ENCODE results near the gene GPRC5A. TPM values are rescaled to one million over a fixed set of nuclear protein-coding genes. Genes with fewer than 3 reads are reported as not detected.

GPRC5A gene
- total RNA-seq, 1 experiment from 2014 or later: not detected

- no peaks in the 10 kb centered on the region for H3K9me3 ChIP-seq (ENCODE audit: low read length)
- DNase-seq: no peak
- H4K20me1 ChIP-seq (ENCODE audit: insufficient read depth, low read depth, low read length): no peaks in the 10 kb centered on the region
- H3K4me3 ChIP-seq (ENCODE audit: low read length): no peak overlapping the region
- no peak overlapping the region for H3K9ac ChIP-seq (ENCODE audit: low read length)
- H2AFZ ChIP-seq (ENCODE audit: low read length): no peak overlapping the region
- no peaks in the 10 kb centered on the region for H3K36me3 ChIP-seq (ENCODE audit: insufficient read depth, low read length)
- H3K27me3 ChIP-seq (ENCODE audit: low read length): no peaks in the 10 kb centered on the region
- no peak overlapping the region for H3K4me2 ChIP-seq (ENCODE audit: low read depth, low read length, poor library complexity, severe bottlenecking)
- H3K27ac ChIP-seq (ENCODE audit: low read length): no peak overlapping the region
- no peaks in the 10 kb centered on the region for H3K79me2 ChIP-seq (ENCODE audit: low read length)
- H3K9me2 ChIP-seq (replicated peaks; ENCODE audit: insufficient read depth, low read length): no peaks in the 10 kb centered on the region
- H3K4me1 ChIP-seq (ENCODE audit: low read length): no peaks in the 10 kb centered on the region
Measured at GRCh38 chr12:12936983-12937491, 45.7 kb downstream of the GPRC5A start.

- no peak for DNase-seq
- no peaks in the 10 kb centered on the region for H3K4me1 ChIP-seq (ENCODE audit: low read length)
Measured at GRCh38 chr12:12938541-12938940, 47.2 kb downstream of the GPRC5A start.

GRCh38 chr12:12939888-12940287 lies 48.5 kb downstream of the GPRC5A start:
- no peak overlapping the region for H3K4me3 ChIP-seq (ENCODE audit: low read length)
- no peaks in the 10 kb centered on the region for H4K20me1 ChIP-seq (ENCODE audit: insufficient read depth, low read depth, low read length)
- no peak overlapping the region for H3K27ac ChIP-seq (ENCODE audit: low read length)
- no peak for DNase-seq
- no peaks in the 10 kb centered on the region for H3K9me3 ChIP-seq (ENCODE audit: low read length)
- H3K9ac ChIP-seq (ENCODE audit: low read length): no peak overlapping the region
- no peaks in the 10 kb centered on the region for H3K9me2 ChIP-seq (replicated peaks; ENCODE audit: insufficient read depth, low read length)
- H3K79me2 ChIP-seq (ENCODE audit: low read length): no peaks in the 10 kb centered on the region
- no peaks in the 10 kb centered on the region for H3K27me3 ChIP-seq (ENCODE audit: low read length)
- no peaks in the 10 kb centered on the region for H3K4me1 ChIP-seq (ENCODE audit: low read length)
- no peaks in the 10 kb centered on the region for H3K36me3 ChIP-seq (ENCODE audit: insufficient read depth, low read length)
- H2AFZ ChIP-seq (ENCODE audit: low read length): no peak overlapping the region
- no peak overlapping the region for H3K4me2 ChIP-seq (ENCODE audit: low read depth, low read length, poor library complexity, severe bottlenecking)

More at GRCh38 chr12:12938541-12938940, 47.2 kb downstream of the GPRC5A start:
- no peaks in the 10 kb centered on the region for H3K27me3 ChIP-seq (ENCODE audit: low read length)
- no peak overlapping the region for H3K9ac ChIP-seq (ENCODE audit: low read length)
- no peak overlapping the region for H3K27ac ChIP-seq (ENCODE audit: low read length)
- no peak overlapping the region for H3K4me2 ChIP-seq (ENCODE audit: low read depth, low read length, poor library complexity, severe bottlenecking)
- H3K36me3 ChIP-seq (ENCODE audit: insufficient read depth, low read length): no peaks in the 10 kb centered on the region
- H3K79me2 ChIP-seq (ENCODE audit: low read length): no peaks in the 10 kb centered on the region
- H4K20me1 ChIP-seq (ENCODE audit: insufficient read depth, low read depth, low read length): no peaks in the 10 kb centered on the region
- H3K9me2 ChIP-seq (replicated peaks; ENCODE audit: insufficient read depth, low read length): no peaks in the 10 kb centered on the region
- no peak overlapping the region for H2AFZ ChIP-seq (ENCODE audit: low read length)
- H3K9me3 ChIP-seq (ENCODE audit: low read length): no peaks in the 10 kb centered on the region
- H3K4me3 ChIP-seq (ENCODE audit: low read length): no peak overlapping the region

- Histone ChIP-seq H4K20me1 (ENCODE audit: insufficient read depth, low read depth, low read length) (no peaks in the 10 kb centered on the region), H3K9me3 (ENCODE audit: low read length) (no peaks in the 10 kb centered on the region), H3K4me3 (ENCODE audit: low read length) (no peak overlapping the region), H3K27me3 (ENCODE audit: low read length) (no peaks in the 10 kb centered on the region), H3K4me1 (ENCODE audit: low read length) (no peaks in the 10 kb centered on the region), H3K9ac (ENCODE audit: low read length) (no peak overlapping the region), H2AFZ (ENCODE audit: low read length) (no peak overlapping the region), H3K4me2 (ENCODE audit: low read depth, low read length, poor library complexity, severe bottlenecking) (no peak overlapping the region), H3K27ac (ENCODE audit: low read length) (no peak overlapping the region), H3K9me2 (replicated peaks; ENCODE audit: insufficient read depth, low read length) (no peaks in the 10 kb centered on the region), H3K79me2 (ENCODE audit: low read length) (no peaks in the 10 kb centered on the region), H3K36me3 (ENCODE audit: insufficient read depth, low read length) (no peaks in the 10 kb centered on the region)
- no peak for DNase-seq
Measured at GRCh38 chr12:12941450-12942350, 50.3 kb downstream of the GPRC5A start.

- no peak overlapping the region for H2AFZ ChIP-seq (ENCODE audit: low read length)
- no peaks in the 10 kb centered on the region for H3K79me2 ChIP-seq (ENCODE audit: low read length)
- H3K27me3 ChIP-seq (ENCODE audit: low read length): no peaks in the 10 kb centered on the region
- H3K4me3 ChIP-seq (ENCODE audit: low read length): no peak overlapping the region
- no peaks in the 10 kb centered on the region for H3K4me1 ChIP-seq (ENCODE audit: low read length)
- H4K20me1 ChIP-seq (ENCODE audit: insufficient read depth, low read depth, low read length): no peaks in the 10 kb centered on the region
- no peaks in the 10 kb centered on the region for H3K9me3 ChIP-seq (ENCODE audit: low read length)
- no peak overlapping the region for H3K27ac ChIP-seq (ENCODE audit: low read length)
- H3K36me3 ChIP-seq (ENCODE audit: insufficient read depth, low read length): no peaks in the 10 kb centered on the region
- no peaks in the 10 kb centered on the region for H3K9me2 ChIP-seq (replicated peaks; ENCODE audit: insufficient read depth, low read length)
- no peak overlapping the region for H3K9ac ChIP-seq (ENCODE audit: low read length)
- no peak overlapping the region for H3K4me2 ChIP-seq (ENCODE audit: low read depth, low read length, poor library complexity, severe bottlenecking)
- DNase-seq: no peak
Measured at GRCh38 chr12:12943586-12944260, 52.4 kb downstream of the GPRC5A start.

GRCh38 chr12:12945591-12945990 lies 54.2 kb downstream of the GPRC5A start:
- Histone ChIP-seq H3K36me3 (ENCODE audit: insufficient read depth, low read length) (no peaks in the 10 kb centered on the region), H4K20me1 (ENCODE audit: insufficient read depth, low read depth, low read length) (no peaks in the 10 kb centered on the region), H3K4me3 (ENCODE audit: low read length) (no peak overlapping the region), H2AFZ (ENCODE audit: low read length) (no peak overlapping the region), H3K27me3 (ENCODE audit: low read length) (no peaks in the 10 kb centered on the region), H3K4me1 (ENCODE audit: low read length) (no peaks in the 10 kb centered on the region), H3K27ac (ENCODE audit: low read length) (no peak overlapping the region), H3K9me2 (replicated peaks; ENCODE audit: insufficient read depth, low read length) (no peaks in the 10 kb centered on the region), H3K9me3 (ENCODE audit: low read length) (no peaks in the 10 kb centered on the region), H3K79me2 (ENCODE audit: low read length) (no peaks in the 10 kb centered on the region), H3K9ac (ENCODE audit: low read length) (no peak overlapping the region), H3K4me2 (ENCODE audit: low read depth, low read length, poor library complexity, severe bottlenecking) (no peak overlapping the region)
- DNase-seq: no peak

GRCh38 chr12:12946686-12947355 lies 55.5 kb downstream of the GPRC5A start:
- Histone ChIP-seq H3K9me3 (ENCODE audit: low read length) (no peaks in the 10 kb centered on the region), H3K4me1 (ENCODE audit: low read length) (no peaks in the 10 kb centered on the region), H3K4me2 (ENCODE audit: low read depth, low read length, poor library complexity, severe bottlenecking) (no peak overlapping the region), H3K79me2 (ENCODE audit: low read length) (no peaks in the 10 kb centered on the region), H3K4me3 (ENCODE audit: low read length) (no peak overlapping the region), H2AFZ (ENCODE audit: low read length) (no peak overlapping the region), H3K9me2 (replicated peaks; ENCODE audit: insufficient read depth, low read length) (no peaks in the 10 kb centered on the region), H3K27ac (ENCODE audit: low read length) (no peak overlapping the region), H3K27me3 (ENCODE audit: low read length) (no peaks in the 10 kb centered on the region), H3K9ac (ENCODE audit: low read length) (no peak overlapping the region), H3K36me3 (ENCODE audit: insufficient read depth, low read length) (no peaks in the 10 kb centered on the region), H4K20me1 (ENCODE audit: insufficient read depth, low read depth, low read length) (no peaks in the 10 kb centered on the region)
- DNase-seq: no peak

GRCh38 chr12:12947902-12948301 lies 56.5 kb downstream of the GPRC5A start:
- no peak for DNase-seq
- no peak overlapping the region for H3K4me2 ChIP-seq (ENCODE audit: low read depth, low read length, poor library complexity, severe bottlenecking)
- H3K4me1 ChIP-seq (ENCODE audit: low read length): no peaks in the 10 kb centered on the region
- no peak overlapping the region for H3K9ac ChIP-seq (ENCODE audit: low read length)
- H3K27ac ChIP-seq (ENCODE audit: low read length): no peak overlapping the region
- no peaks in the 10 kb centered on the region for H3K9me2 ChIP-seq (replicated peaks; ENCODE audit: insufficient read depth, low read length)
- H3K9me3 ChIP-seq (ENCODE audit: low read length): no peaks in the 10 kb centered on the region
- no peak overlapping the region for H2AFZ ChIP-seq (ENCODE audit: low read length)
- H3K36me3 ChIP-seq (ENCODE audit: insufficient read depth, low read length): no peaks in the 10 kb centered on the region
- H3K79me2 ChIP-seq (ENCODE audit: low read length): no peaks in the 10 kb centered on the region
- H3K27me3 ChIP-seq (ENCODE audit: low read length): no peaks in the 10 kb centered on the region
- H4K20me1 ChIP-seq (ENCODE audit: insufficient read depth, low read depth, low read length): no peaks in the 10 kb centered on the region
- H3K4me3 ChIP-seq (ENCODE audit: low read length): no peak overlapping the region
